Upper lobe of right lung (tissue), 1 donor: ENCODE measurements around the gene NFE2L1. TPM values are rescaled to one million over a fixed set of nuclear protein-coding genes. Genes with fewer than 3 reads are reported as not detected.
"Not testable (repeated sequence)": the region's sequence is repeated elsewhere in the genome, so short reads cannot be mapped to it uniquely, and the experiment has no call there.

Experiments
- ATAC-seq: fragments of 200-7000 bp; cut with Tn5 transposase; one replicate; pipeline ENCODE4 v1.9.1; 2020; ENCODE audit warnings: mild to moderate bottlenecking, moderate library complexity
- DNase-seq: peaks from one replicate; pipeline ENCODE4 v3.0.0-alpha.2; 2020
- H3K27ac ChIP-seq: fragments of 200-600 bp; one replicate; pipeline ENCODE4 v1.8.0; 2022
- H3K27me3 ChIP-seq: fragments of 200-600 bp; one replicate; pipeline ENCODE4 v1.8.0; 2022; ENCODE audit warnings: mild to moderate bottlenecking
- H3K36me3 ChIP-seq: fragments of 200-600 bp; one replicate; pipeline ENCODE4 v1.8.0; 2022
- H3K4me1 ChIP-seq: fragments of 200-600 bp; one replicate; pipeline ENCODE4 v1.8.0; 2022
- H3K4me3 ChIP-seq: fragments of 200-600 bp; one replicate; pipeline ENCODE4 v1.8.0; 2022; ENCODE audit warnings: mild to moderate bottlenecking
- H3K9me3 ChIP-seq: fragments of 200-600 bp; one replicate; pipeline ENCODE4 v1.8.0; 2022
- CTCF ChIP-seq: fragments of 200-600 bp; IDR thresholded peaks from one replicate; pipeline ENCODE4 v1.8.0; 2022; ENCODE audit warnings: antibody characterized with exemption
- intact Hi-C: fragments of 100-400 bp; cut with DNase I; formaldehyde crosslinking; loops from one replicate; pipeline ENCODE4 v1.11.0; 2022
- long read RNA-seq: library from polyadenylated mRNA; unstranded; transcript quantifications from one replicate; pipeline ENCODE4 v2.0.0, GENCODE V29; 2021
- total RNA-seq: library from RNA; stranded (reverse); fragmentation: NEBNext Ultra II Directional; extraction: Animal tissue kit (Norgen Biotek cat#: 25700); gene quantifications from one replicate; pipeline ENCODE4 v1.2.1, GENCODE V29; 2021
- donor health status: DM: no; HTN: yes; CAD: no; lungs with severe emphysema.

NFE2L1 gene
- total RNA-seq, result 201 TPM
- long read RNA-seq, full-length matches to known transcripts, result 51 of 144 reads
- long read RNA-seq, partial matches to known transcripts, result 16 of 144 reads
- long read RNA-seq, other reads (novel, unspliced or antisense), result 77 of 144 reads

- peak; percentile 94 for ATAC-seq
- intact Hi-C loops, result no loop called here
- Histone ChIP-seq H3K27ac (peak within 1 kb of the TSS; percentile 99), H3K4me3 (peak within 1 kb of the TSS; percentile 91), H3K36me3 (peaks cover 24% of the 10 kb centered on the region), H3K9me3 (no peaks in the 10 kb centered on the region), H3K4me1 (peaks cover 47% of the 10 kb centered on the region), H3K27me3 (no peaks in the 10 kb centered on the region)
- TF ChIP-seq CTCF, result no peak
- DNase-seq, result peak; percentile 99
These were observed at the start of gene NFE2L1 for GRCh38 chr17:48047741-48048383. Gene NFE2L1, plus strand, starts transcription at chr17:48048359. Its CDS starts 2,760 bp downstream, at chr17:48051119.

- intact Hi-C loops, result no loop called here
- no peak overlapping the region for H3K4me3 ChIP-seq
- no peaks in the 10 kb centered on the region for H3K36me3 ChIP-seq
- TF ChIP-seq CTCF, result no peak
- H3K4me1 ChIP-seq, result peaks cover 16% of the 10 kb centered on the region
- ATAC-seq, result no peak
- no peak overlapping the region for H3K27ac ChIP-seq
- no peak for DNase-seq
- H3K9me3 ChIP-seq, result no peaks in the 10 kb centered on the region
- no peaks in the 10 kb centered on the region for H3K27me3 ChIP-seq
These were observed 48.6 kb upstream of the NFE2L1 start for GRCh38 chr17:47999582-47999981.

GRCh38 chr17:48001197-48001596 lies 47.0 kb upstream of the NFE2L1 start:
- intact Hi-C loops, result no loop called here
- peak; percentile 45 for ATAC-seq
- no peaks in the 10 kb centered on the region for H3K36me3 ChIP-seq
- DNase-seq, result no peak
- no peak overlapping the region for H3K4me3 ChIP-seq
- H3K4me1 ChIP-seq, result peaks cover 16% of the 10 kb centered on the region
- no peaks in the 10 kb centered on the region for H3K9me3 ChIP-seq
- H3K27me3 ChIP-seq, result no peaks in the 10 kb centered on the region
- no peak for TF ChIP-seq CTCF
- no peak overlapping the region for H3K27ac ChIP-seq

- DNase-seq, H3K9me3 ChIP-seq, intact Hi-C loops, H3K27me3 ChIP-seq, H3K36me3 ChIP-seq, ATAC-seq, H3K4me3 ChIP-seq: not testable (repeated sequence)
- H3K4me1 ChIP-seq, result peaks cover 16% of the 10 kb centered on the region
- peak overlapping the region; percentile 78 for H3K27ac ChIP-seq
These were observed 46.5 kb upstream of the NFE2L1 start for GRCh38 chr17:48001657-48002056.

GRCh38 chr17:48002266-48002915 lies 45.8 kb upstream of the NFE2L1 start:
- intact Hi-C loops, result no loop called here
- DNase-seq (no peak), ATAC-seq (peak; percentile 75)
- peaks cover 16% of the 10 kb centered on the region for H3K4me1 ChIP-seq
- H3K27ac ChIP-seq, result peak overlapping the region; percentile 78
- no peak overlapping the region for H3K4me3 ChIP-seq
- no peaks in the 10 kb centered on the region for H3K36me3 ChIP-seq
- no peaks in the 10 kb centered on the region for H3K9me3 ChIP-seq
- H3K27me3 ChIP-seq, result no peaks in the 10 kb centered on the region
- no peak for TF ChIP-seq CTCF

- no peak overlapping the region for H3K4me3 ChIP-seq
- DNase-seq (no peak), ATAC-seq (no peak)
- peaks cover 16% of the 10 kb centered on the region for H3K4me1 ChIP-seq
- H3K27ac ChIP-seq, result peak overlapping the region; percentile 78
- no peaks in the 10 kb centered on the region for H3K9me3 ChIP-seq
- no peaks in the 10 kb centered on the region for H3K36me3 ChIP-seq
- intact Hi-C loops, result no loop called here
- TF ChIP-seq CTCF, result no peak
- H3K27me3 ChIP-seq, result no peaks in the 10 kb centered on the region
These were observed 45.2 kb upstream of the NFE2L1 start for GRCh38 chr17:48002916-48003416.
